AG04450 (cell line): ENCODE measurements around the gene ANKRA2. TPM values are rescaled to one million over a fixed set of nuclear protein-coding genes. Genes with fewer than 3 reads are reported as not detected.

Experiments
- CTCF ChIA-PET: fragments of 300-600, 350-600 bp; formaldehyde crosslinking; extraction: SDS; loops from one replicate; lab custom pipeline; 2022; ENCODE audit warnings: antibody characterized with exemption, inconsistent platforms; lab: Charles Lee
- POLR2A ChIA-PET: fragments of 350-600 bp; formaldehyde crosslinking; extraction: SDS; loops from one replicate; lab custom pipeline; 2021; ENCODE audit warnings: antibody characterized with exemption, inconsistent platforms; lab: Yijun Ruan, JAX
- DNase-seq: peaks from one replicate; pipeline ENCODE4 v3.0.0-alpha.2; 2011; ENCODE audit warnings: low read depth, low spot score
- H3K27ac ChIP-seq: one replicate; pipeline ENCODE4 v1.5.1; 2012; ENCODE audit warnings: low read depth, low read length, control low read depth
- H3K27me3 ChIP-seq: one replicate; pipeline ENCODE4 v1.6.0; 2012; ENCODE audit warnings: low read length; ENCODE audit not compliant: control insufficient read depth, insufficient read depth
- H3K4me3 ChIP-seq: 2 replicates; pipeline ENCODE4 v1.5.1; 2011; ENCODE audit warnings: mild to moderate bottlenecking, low read depth, low read length, control low read depth
- H3K9me3 ChIP-seq: 2 replicates; pipeline ENCODE4 v1.5.1; 2012; ENCODE audit warnings: low read length; ENCODE audit not compliant: control insufficient read depth, insufficient read depth
- CTCF ChIP-seq: IDR thresholded peaks from 2 replicates; pipeline ENCODE4 v1.5.1; 2011; ENCODE audit warnings: low read depth, low read length, control low read depth, inconsistent platforms
- polyA plus RNA-seq: library from polyadenylated mRNA; depleted of rRNA; stranded (reverse); fragments of >200 nt; gene quantifications from 2 replicates; pipeline ENCODE4 v1.2.3, GENCODE V29; 2011

ANKRA2 gene
- polyA plus RNA-seq, 1 experiment, result 39.6 TPM

GRCh38 chr5:73564018-73564417, 1.4 kb downstream of the ANKRA2 start:
- Histone ChIP-seq H3K4me3 (peak overlapping the region; percentile 98), H3K27ac (no peak overlapping the region), H3K9me3 (no peaks in the 10 kb centered on the region), H3K27me3 (no peaks in the 10 kb centered on the region)
- ChIA-PET CTCF (interaction anchor here (0.5 to 2.5 kb wide), 5 partner anchors 10 to 879 kb away, joined by 3 to 15 read pairs (median 4); no protein-coding TSS in a partner anchor), POLR2A (interaction anchor here (0.7 kb wide), 1 partner anchor 174 kb away, joined by 3 read pairs; no protein-coding TSS in a partner anchor)
- no peak for TF ChIP-seq CTCF
- DNase-seq, result no peak

GRCh38 chr5:73558950-73559349, 6.5 kb downstream of the ANKRA2 start:
- ChIA-PET CTCF (interaction anchor here (0.9 to 1.1 kb wide), 2 partner anchors 22 to 32 kb away, joined by 3 to 4 read pairs; no protein-coding TSS in a partner anchor), POLR2A (no interaction called here)
- no peak overlapping the region for H3K27ac ChIP-seq
- DNase-seq, result no peak
- H3K27me3 ChIP-seq, result no peaks in the 10 kb centered on the region
- no peaks in the 10 kb centered on the region for H3K9me3 ChIP-seq
- TF ChIP-seq CTCF, result no peak
- no peak overlapping the region for H3K4me3 ChIP-seq

- no peak overlapping the region for H3K27ac ChIP-seq
- H3K27me3 ChIP-seq, result no peaks in the 10 kb centered on the region
- POLR2A ChIA-PET, result no interaction called here
- CTCF ChIA-PET, result no interaction called here
- TF ChIP-seq CTCF, result no peak
- H3K9me3 ChIP-seq, result no peaks in the 10 kb centered on the region
- no peak for DNase-seq
- no peak overlapping the region for H3K4me3 ChIP-seq
Measured at GRCh38 chr5:73552642-73553041, 12.8 kb downstream of the ANKRA2 start.

- POLR2A ChIA-PET, result no interaction called here
- CTCF ChIA-PET, result no interaction called here
Measured at GRCh38 chr5:73550016-73550415, 15.4 kb downstream of the ANKRA2 start.

GRCh38 chr5:73545403-73545779, 20.0 kb downstream of the ANKRA2 start:
- no peak overlapping the region for H3K4me3 ChIP-seq
- DNase-seq, result no peak
- ChIA-PET CTCF (interaction anchor here (1.6 kb wide), 1 partner anchor 9 kb away, joined by 5 read pairs; no protein-coding TSS in a partner anchor), POLR2A (no interaction called here)
- no peak for TF ChIP-seq CTCF
- no peak overlapping the region for H3K27ac ChIP-seq
- H3K27me3 ChIP-seq, result no peaks in the 10 kb centered on the region
- H3K9me3 ChIP-seq, result no peaks in the 10 kb centered on the region

More at GRCh38 chr5:73550016-73550415, 15.4 kb downstream of the ANKRA2 start:
- Histone ChIP-seq H3K9me3 (no peaks in the 10 kb centered on the region), H3K4me3 (no peak overlapping the region), H3K27ac (no peak overlapping the region), H3K27me3 (no peaks in the 10 kb centered on the region)
- no peak for TF ChIP-seq CTCF
- no peak for DNase-seq
